ENCODE results near the gene FOLR1.

FOLR1 gene

DNA sequence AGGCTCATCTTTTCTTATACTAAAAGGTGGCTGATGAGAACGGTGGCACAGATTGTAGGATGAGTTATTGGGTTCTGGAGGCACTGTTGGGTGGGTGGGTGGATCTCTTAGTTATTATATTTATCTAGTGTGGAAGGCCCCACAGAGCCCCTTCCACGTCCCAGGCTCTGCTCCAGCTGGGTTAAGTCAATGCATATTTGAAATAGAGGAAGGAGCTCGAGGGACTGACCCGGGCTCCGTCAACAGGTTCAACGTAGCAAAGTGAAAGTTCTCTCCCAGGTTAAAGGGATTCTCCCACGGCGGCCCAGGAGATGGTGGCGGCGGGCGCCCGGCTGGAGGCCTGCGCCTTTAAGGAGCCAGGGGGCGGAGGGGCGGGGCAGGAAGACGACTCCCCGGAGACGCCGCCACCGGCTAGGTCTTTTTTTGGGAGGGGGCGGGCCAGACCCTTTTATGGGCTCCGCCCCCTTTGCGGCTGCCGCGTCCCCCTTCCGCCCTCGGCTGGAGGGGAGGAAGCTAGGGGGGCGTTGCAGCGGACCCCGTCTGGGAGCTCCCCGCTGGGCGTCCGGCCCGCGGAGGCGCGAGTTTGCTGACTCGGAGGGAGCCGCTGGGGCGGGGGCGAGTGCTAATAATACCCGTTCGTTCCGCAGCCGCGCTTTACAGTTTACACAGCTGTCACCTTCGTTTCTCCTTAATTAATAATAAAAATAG lies 31.1 kb downstream of the FOLR1 start:
- Histone ChIP-seq H3K4me2 (ENCODE audit: low read length) (peak overlapping the region; percentile 98), H3K27ac (ENCODE audit: low read depth, low read length) (peak overlapping the region; percentile 87), H3K4me1 (ENCODE audit: control insufficient read depth, low read length) (peaks cover 44% of the 10 kb centered on the region)

DNA sequence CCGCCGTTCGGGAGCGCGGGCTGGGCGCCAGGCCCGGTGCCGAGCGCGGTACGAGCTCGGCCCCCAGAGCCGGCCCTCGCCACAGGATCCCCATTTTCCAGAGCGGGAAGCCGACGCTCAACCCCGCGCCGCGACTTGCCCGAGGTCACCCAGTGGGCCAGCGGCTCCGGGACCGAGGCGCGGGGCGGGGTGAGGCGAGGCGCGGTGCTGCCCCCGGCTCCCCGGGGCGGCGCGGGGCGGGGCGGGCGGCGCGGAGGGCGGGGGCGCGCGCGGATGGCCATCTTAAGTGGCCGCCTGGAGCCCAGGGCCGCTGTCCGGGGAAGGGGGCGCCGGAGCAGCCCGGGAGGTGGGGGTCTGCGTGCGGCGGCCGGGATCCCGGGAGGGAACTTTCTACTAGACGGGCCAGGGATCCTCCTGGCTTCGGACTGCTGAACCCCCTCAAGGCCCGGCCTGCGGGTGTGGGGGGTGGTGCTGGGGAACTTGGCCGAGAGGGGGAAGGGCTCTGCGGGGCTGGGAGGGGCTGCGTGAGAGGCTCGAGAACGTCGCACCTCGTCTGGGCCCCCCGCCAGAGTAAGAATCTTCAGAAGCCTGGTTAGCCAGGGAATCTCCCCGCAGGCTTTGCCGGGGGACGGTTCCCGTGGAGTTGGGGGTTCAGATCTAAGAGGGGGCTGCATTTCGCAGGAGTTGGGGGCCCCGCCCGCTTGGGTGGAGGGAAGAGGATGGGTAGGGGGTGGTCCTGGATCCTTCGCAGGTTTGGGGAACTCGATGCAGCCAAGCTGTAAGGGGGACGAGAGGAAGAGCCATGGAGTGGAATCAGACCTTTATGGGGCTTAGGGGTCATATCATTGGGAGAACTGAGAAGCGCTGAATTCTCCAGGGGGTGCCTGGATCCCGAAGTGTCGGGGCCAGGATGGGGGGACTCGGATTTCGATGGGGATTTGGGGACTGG lies 31.9 kb downstream of the FOLR1 start:
- H3K27ac ChIP-seq (ENCODE audit: low read depth, low read length), result peak overlapping the region; percentile 87
- H3K4me3 ChIP-seq (ENCODE audit: low read length), result peak overlapping the region; percentile 96
- peak overlapping the region; percentile 96 for H3K4me2 ChIP-seq (ENCODE audit: low read length)
- H3K9me3 ChIP-seq (ENCODE audit: control insufficient read depth, insufficient read depth, low read length), result no peaks in the 10 kb centered on the region
- no peaks in the 10 kb centered on the region for H4K20me1 ChIP-seq (ENCODE audit: control insufficient read depth, insufficient read depth, low read depth, low read length)
- H3K36me3 ChIP-seq (ENCODE audit: control insufficient read depth, low read length), result peaks cover 36% of the 10 kb centered on the region
- no peaks in the 10 kb centered on the region for H3K27me3 ChIP-seq (ENCODE audit: control insufficient read depth, low read length)
- peaks cover 41% of the 10 kb centered on the region for H3K4me1 ChIP-seq (ENCODE audit: control insufficient read depth, low read length)
- no peaks in the 10 kb centered on the region for H3F3A ChIP-seq (ENCODE audit: control insufficient read depth, insufficient read depth)
- H3K79me2 ChIP-seq (ENCODE audit: control insufficient read depth, low read length), result peaks cover 49% of the 10 kb centered on the region
- H3K9me2 ChIP-seq (replicated peaks; ENCODE audit: control insufficient read depth, low read length), result no peaks in the 10 kb centered on the region
- no peak for TF ChIP-seq EZH2phosphoT487 (IDR thresholded peaks at IDR 0.05; ENCODE audit: borderline replicate concordance, low read length)
- TF ChIP-seq, protein P1, sequence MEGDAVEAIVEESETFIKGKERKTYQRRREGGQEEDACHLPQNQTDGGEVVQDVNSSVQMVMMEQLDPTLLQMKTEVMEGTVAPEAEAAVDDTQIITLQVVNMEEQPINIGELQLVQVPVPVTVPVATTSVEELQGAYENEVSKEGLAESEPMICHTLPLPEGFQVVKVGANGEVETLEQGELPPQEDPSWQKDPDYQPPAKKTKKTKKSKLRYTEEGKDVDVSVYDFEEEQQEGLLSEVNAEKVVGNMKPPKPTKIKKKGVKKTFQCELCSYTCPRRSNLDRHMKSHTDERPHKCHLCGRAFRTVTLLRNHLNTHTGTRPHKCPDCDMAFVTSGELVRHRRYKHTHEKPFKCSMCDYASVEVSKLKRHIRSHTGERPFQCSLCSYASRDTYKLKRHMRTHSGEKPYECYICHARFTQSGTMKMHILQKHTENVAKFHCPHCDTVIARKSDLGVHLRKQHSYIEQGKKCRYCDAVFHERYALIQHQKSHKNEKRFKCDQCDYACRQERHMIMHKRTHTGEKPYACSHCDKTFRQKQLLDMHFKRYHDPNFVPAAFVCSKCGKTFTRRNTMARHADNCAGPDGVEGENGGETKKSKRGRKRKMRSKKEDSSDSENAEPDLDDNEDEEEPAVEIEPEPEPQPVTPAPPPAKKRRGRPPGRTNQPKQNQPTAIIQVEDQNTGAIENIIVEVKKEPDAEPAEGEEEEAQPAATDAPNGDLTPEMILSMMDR (IDR thresholded peaks at IDR 0.05; ENCODE audit: low read depth, low read length, poor library complexity, severe bottlenecking), result no peak

More for the DNA sequence above, 31.1 kb downstream of the FOLR1 start:
- Histone ChIP-seq H3F3A (ENCODE audit: control insufficient read depth, insufficient read depth) (no peaks in the 10 kb centered on the region), H3K79me2 (ENCODE audit: control insufficient read depth, low read length) (peaks cover 49% of the 10 kb centered on the region), H3K9me3 (ENCODE audit: control insufficient read depth, insufficient read depth, low read length) (no peaks in the 10 kb centered on the region), H4K20me1 (ENCODE audit: control insufficient read depth, insufficient read depth, low read depth, low read length) (no peaks in the 10 kb centered on the region), H3K36me3 (ENCODE audit: control insufficient read depth, low read length) (peaks cover 28% of the 10 kb centered on the region), H3K27me3 (ENCODE audit: control insufficient read depth, low read length) (no peaks in the 10 kb centered on the region), H3K4me3 (ENCODE audit: low read length) (peak overlapping the region; percentile 96), H3K9me2 (replicated peaks; ENCODE audit: control insufficient read depth, low read length) (no peaks in the 10 kb centered on the region)
- TF ChIP-seq, protein P1 (IDR thresholded peaks at IDR 0.05; ENCODE audit: low read depth, low read length, poor library complexity, severe bottlenecking), result no peak
- TF ChIP-seq EZH2phosphoT487 (IDR thresholded peaks at IDR 0.05; ENCODE audit: borderline replicate concordance, low read length), result no peak

DNA sequence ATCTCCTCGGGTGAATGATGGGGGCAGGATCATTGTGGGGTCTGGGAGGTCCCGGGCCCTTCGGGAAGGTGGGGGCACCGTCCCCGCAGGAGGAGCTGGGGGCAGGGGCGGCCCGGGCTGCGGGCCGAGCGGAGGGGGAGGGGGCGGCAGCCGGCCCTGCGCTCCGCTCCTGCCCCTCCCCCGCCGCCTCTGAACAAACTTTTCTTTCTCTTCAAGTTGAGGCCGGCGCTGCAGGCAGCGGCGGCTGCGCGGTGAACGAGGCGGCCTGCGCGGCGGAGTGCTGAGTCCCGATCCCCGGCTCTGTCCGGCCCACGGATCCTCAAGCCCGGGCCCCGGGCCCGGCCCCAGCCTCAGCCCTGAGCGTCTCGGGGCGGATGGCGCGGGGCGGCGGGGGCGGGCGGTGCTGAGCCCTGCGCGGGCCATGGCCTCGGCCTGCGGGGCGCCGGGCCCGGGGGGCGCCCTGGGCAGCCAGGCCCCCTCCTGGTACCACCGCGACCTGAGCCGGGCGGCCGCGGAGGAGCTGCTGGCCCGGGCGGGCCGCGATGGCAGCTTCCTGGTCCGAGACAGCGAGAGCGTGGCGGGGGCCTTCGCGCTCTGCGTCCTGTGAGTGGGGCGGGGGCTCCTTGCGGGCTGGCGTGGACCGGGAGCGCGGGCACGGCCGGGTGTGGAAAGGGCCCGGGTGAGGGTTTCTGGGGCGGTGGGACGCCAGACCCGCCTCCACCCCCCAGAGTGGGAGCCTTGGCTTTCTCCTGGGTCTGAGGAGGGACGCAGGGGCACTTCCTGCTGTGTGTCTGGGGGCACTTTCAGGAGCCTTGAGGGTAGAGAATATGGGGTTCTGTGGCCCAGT lies 32.8 kb downstream of the FOLR1 start, which contains the start of gene INPPL1:
Gene INPPL1 (plus strand): TSS at position 204 of the 847 bp plus-strand sequence. CDS start 218 bp downstream, at position 422.
- Histone ChIP-seq H3K4me2 (ENCODE audit: low read length) (peak within 1 kb of the TSS; percentile 96), H3K9me3 (ENCODE audit: control insufficient read depth, insufficient read depth, low read length) (no peaks in the 10 kb centered on the region), H3K79me2 (ENCODE audit: control insufficient read depth, low read length) (peaks cover 49% of the 10 kb centered on the region), H3F3A (ENCODE audit: control insufficient read depth, insufficient read depth) (no peaks in the 10 kb centered on the region), H3K9me2 (replicated peaks; ENCODE audit: control insufficient read depth, low read length) (no peaks in the 10 kb centered on the region), H3K27me3 (ENCODE audit: control insufficient read depth, low read length) (no peaks in the 10 kb centered on the region), H3K4me1 (ENCODE audit: control insufficient read depth, low read length) (peaks cover 41% of the 10 kb centered on the region), H3K27ac (ENCODE audit: low read depth, low read length) (peak within 1 kb of the TSS; percentile 87), H3K36me3 (ENCODE audit: control insufficient read depth, low read length) (peaks cover 45% of the 10 kb centered on the region), H4K20me1 (ENCODE audit: control insufficient read depth, insufficient read depth, low read depth, low read length) (no peaks in the 10 kb centered on the region), H3K4me3 (ENCODE audit: low read length) (peak within 1 kb of the TSS; percentile 96)
- TF ChIP-seq EZH2phosphoT487 (IDR thresholded peaks at IDR 0.05; ENCODE audit: borderline replicate concordance, low read length), result no peak
- TF ChIP-seq, protein P1 (IDR thresholded peaks at IDR 0.05; ENCODE audit: low read depth, low read length, poor library complexity, severe bottlenecking), result no peak

All from DOHH2 (cell line).